Activated CD4-positive, CD25-positive, alpha-beta regulatory T cell (primary cell): ENCODE results near the gene RAB12.
"Not testable (repeated sequence)": the region's sequence is repeated elsewhere in the genome, so short reads cannot be mapped to it uniquely, and the experiment has no call there.

Experiments used
- DNase-seq, 4 experiments: peaks; one replicate each; lab custom pipeline; 2025; lab: John Stamatoyannopoulos, UW

Gene RAB12

GRCh38 chr18:8611916-8612576, 2.8 kb downstream of the RAB12 start:
- DNase-seq, result no peak

DNA sequence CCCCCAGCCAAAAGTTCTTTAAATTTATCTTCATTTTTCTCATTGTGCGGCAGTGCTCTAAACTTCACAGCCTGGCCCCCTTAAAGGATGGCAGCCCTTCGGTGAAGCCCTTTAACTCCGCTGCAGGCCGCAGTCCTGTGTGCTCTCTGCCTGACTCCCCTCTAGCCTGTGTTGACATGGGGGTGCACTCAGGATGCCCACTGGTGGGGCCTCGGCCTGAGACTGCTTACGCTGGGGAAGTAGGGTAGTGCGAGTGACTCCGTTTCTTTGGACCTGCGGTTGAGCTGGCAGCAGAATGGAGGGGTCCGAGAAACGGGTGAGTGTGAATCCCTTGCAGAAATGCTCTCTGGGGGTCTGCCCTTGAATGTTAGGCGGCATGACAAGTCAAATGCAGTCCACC, 5.6 kb downstream of the RAB12 start:
- DNase-seq, result no peak

DNA sequence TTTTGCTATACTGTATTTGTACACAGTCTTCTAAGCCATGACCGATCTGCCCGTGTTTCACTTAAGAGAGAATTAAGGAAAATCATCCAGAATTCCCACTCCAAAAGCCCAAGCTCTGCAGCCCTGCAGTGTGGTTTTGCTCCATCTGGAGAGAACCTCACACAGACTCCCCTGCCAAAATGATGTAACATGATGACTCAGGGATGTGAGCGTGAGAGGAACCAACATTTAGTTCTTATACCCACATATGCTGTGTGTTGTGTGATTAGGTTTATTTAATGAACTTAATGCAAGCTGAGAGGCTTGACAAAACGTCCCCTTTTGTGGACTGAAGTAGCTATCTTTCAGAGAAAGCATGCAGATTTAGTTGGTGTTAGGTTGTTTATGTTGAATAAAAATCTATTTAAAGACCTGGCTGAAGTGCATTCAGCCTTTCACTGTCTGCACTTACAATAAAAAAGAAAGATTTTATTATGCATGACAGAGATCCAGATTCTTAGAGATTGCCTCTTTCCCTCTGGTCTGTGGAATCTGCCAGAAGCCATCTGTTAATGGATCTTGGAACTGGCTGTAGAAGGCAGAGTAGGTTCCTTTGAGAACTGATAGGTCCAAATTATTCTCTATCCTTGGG, 6.3 kb downstream of the RAB12 start:
- DNase-seq, result no peak

DNA sequence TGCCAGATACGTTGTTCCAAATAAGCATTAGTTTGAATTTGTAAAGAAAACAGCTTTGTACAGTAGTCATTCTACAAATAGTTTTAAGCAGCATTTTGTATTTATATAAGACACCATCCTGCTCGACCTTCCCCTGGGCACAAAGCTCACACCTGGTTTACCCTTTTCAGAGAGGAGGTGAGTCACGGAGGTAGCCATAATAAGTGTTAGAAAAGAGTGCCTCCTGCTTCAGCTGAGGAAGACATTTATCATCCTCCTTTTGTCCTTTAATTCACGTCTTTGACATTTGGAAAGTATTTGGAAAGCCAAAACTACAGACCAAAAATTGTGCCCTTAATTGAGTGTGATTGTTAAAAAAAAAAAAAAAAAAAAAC, 6.8 kb downstream of the RAB12 start:
- DNase-seq, result no peak

DNA sequence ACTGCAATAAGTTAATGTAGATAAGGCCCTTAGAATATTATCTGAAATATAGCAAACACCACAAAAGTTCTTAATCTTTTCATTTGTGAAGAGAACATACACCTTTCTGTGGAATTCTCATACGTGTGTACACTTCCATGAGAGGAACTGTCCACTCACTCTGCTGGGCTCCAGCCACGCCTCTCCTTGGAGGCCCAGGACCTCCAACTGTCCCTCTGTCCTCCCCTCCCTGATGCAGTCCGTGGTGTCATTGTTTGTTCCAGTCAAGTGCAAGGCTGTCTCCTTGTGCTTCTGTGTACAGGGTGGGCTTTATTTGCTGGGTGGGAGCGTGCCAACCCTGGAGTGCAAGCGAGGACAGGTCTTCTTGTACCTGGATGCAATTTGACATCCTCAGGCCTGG, 8.7 kb downstream of the RAB12 start:
- no peak for DNase-seq

GRCh38 chr18:8619041-8619440, 9.8 kb downstream of the RAB12 start:
- no peak for DNase-seq

DNA sequence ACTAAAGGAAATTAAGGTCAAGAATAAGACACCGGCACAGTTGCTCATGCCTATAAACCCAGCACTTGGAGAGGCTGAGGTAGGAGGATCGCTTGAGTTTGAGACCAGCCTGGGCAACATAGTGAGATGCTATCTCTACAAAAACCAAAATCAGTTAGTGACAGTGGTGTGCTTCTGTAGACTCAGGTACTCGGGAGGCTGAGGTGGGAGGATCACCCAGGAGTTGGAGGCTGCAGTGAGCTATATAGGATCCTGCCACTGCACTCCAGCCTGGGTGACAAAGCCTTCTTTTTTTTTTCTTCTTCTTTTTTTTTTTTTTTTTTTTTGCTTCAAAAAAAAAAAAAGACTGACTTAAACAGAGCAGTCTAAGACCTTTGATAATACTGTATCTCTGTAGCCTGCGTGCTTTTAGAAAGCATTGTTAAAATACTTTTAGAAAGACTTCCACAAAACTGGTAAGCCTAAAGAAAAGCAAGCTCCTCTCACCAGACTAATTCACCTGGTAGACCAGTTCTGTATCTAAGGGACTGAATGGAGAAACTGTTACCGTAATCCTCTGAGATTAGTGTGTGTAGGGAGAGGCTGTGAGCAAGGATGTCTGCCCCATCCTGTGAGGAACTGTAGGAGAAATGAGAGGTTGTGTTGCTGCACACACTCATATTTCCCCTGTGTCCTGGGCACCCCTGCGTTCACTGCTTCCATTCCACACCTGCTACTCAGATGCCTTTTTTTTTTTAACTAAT, 10.8 kb downstream of the RAB12 start:
- DNase-seq, result no peak

GRCh38 chr18:8620845-8621244, 11.6 kb downstream of the RAB12 start:
- DNase-seq, result no peak

GRCh38 chr18:8622625-8623024, 13.4 kb downstream of the RAB12 start:
- not testable (repeated sequence) for DNase-seq

GRCh38 chr18:8623549-8624106, 14.4 kb downstream of the RAB12 start:
- no peak for DNase-seq

DNA sequence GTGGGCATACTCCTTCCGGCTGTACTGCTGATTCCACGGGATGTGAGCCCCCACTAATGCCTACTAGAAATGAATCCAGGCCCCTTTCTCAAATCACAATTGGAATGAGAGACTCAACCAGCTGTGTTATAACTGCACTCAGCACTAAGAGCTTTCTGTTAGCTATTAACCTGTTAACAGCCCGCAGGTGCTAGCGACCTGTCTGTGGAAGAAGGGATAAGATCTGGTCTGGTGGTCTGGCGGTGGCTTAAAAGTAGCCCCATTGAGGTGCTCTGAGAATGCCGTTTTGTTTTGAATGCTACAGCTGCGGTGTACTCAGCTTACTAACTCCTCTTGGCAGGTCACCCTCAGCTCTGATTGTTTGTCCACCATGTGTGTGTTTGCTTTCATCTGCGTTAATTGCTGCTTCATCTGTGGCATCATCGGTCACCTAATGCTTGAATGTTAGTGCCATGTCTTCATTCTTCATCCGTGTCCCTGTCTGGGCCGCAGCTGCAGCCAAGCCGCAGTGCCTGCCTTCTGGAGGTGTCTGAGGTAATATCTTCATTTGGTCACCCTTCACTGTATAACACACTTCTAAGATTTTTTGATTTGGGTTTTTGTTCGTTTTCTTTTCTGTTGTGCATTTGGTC, 16.3 kb downstream of the RAB12 start:
- DNase-seq, result no peak

- DNase-seq, result no peak
These were observed 17.3 kb downstream of the RAB12 start for GRCh38 chr18:8626414-8627106.

GRCh38 chr18:8627107-8627472, 17.9 kb downstream of the RAB12 start:
- no peak for DNase-seq

DNA sequence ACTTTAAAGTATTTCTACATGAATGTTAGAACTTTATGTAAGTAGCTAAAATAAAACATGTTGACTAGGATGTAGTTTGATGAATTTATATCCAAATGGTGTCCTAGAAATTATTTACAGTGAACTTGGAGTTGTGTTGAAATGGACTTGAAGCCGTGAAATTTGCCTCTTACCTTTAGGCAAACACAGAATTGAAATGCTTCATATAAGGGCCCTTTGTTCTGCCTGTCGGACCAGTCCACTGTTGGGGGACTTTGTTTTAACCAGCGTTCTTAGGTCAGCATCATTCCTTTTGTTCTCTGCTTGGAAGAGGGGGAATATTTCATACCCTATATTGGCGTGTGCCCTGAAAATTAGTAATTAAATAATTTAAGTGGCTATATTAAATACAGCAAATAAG, 18.3 kb downstream of the RAB12 start:
- no peak for DNase-seq

- no peak for DNase-seq
These were observed 20.4 kb downstream of the RAB12 start for GRCh38 chr18:8629602-8630001.

GRCh38 chr18:8630546-8630945, 21.3 kb downstream of the RAB12 start:
- no peak for DNase-seq

- DNase-seq, result no peak
These were observed 22.0 kb downstream of the RAB12 start for GRCh38 chr18:8631265-8631664.

- no peak for DNase-seq
These were observed 23.1 kb downstream of the RAB12 start for GRCh38 chr18:8632386-8632785.

- DNase-seq, result no peak
These were observed 25.3 kb downstream of the RAB12 start for GRCh38 chr18:8634508-8634907.

GRCh38 chr18:8635087-8635486, 25.9 kb downstream of the RAB12 start:
- DNase-seq, result no peak

DNA sequence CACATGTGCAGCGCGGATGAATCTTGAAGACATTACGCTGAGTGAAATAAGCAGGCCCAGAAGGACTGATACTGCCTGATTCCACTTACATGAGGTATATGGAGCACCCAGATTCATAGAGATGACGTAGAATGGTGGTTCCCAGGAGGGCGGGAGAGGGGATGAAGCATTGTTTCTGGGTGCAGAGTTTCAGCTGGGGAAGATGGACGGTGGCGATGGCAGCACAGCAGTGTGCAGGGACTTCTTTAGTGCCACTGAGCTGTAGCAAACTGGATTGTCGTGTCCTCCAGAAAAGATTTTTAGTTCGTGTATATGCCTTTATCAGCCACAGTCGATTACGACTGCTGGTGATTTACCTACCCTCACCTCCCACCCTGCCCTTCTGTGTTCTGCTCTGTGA, 30.5 kb downstream of the RAB12 start:
- no peak for DNase-seq

GRCh38 chr18:8643326-8643878, 34.2 kb downstream of the RAB12 start:
- DNase-seq, result no peak
